GM23338 (cell line): ENCODE data around the gene MCTP1. TPM values are rescaled to one million over a fixed set of nuclear protein-coding genes. Genes with fewer than 3 reads are reported as not detected.
A peak's percentile ranks its signal among the peaks of the same experiment; 100 is the strongest.

Source experiments
- ATAC-seq: fragments of 200-7000 bp; cut with Tn5 transposase; 3 replicates; pipeline ENCODE4 v1.9.1; 2020
- DNase-seq: peaks from one replicate; pipeline ENCODE4 v3.0.0-alpha.2; 2015; ENCODE audit warnings: low spot score
- H2AFZ ChIP-seq: fragments of 200-600 bp; sonication (generic); 2 replicates; pipeline ENCODE4 v1.8.0; 2016; ENCODE audit warnings: antibody characterized with exemption, mild to moderate bottlenecking, moderate library complexity
- H3F3A ChIP-seq: fragments of 200-600 bp; sonication (generic); replicated peaks from 2 replicates; pipeline ENCODE4 v1.8.0; 2017; ENCODE audit warnings: antibody characterized with exemption, mixed run types, low read depth
- H3K27ac ChIP-seq: fragments of 200-600 bp; sonication (generic); 2 replicates; pipeline ENCODE4 v1.6.1; 2016; ENCODE audit warnings: low read depth
- H3K27me3 ChIP-seq: fragments of 200-600 bp; sonication (generic); 2 replicates; pipeline ENCODE4 v1.8.0; 2016; ENCODE audit warnings: mild to moderate bottlenecking, mixed run types, moderate library complexity; ENCODE audit not compliant: insufficient read depth
- H3K36me3 ChIP-seq: fragments of 200-600 bp; sonication (generic); 2 replicates; pipeline ENCODE4 v1.8.0; 2016; ENCODE audit warnings: mild to moderate bottlenecking; ENCODE audit not compliant: insufficient read depth
- H3K4me1 ChIP-seq: fragments of 200-600 bp; sonication (generic); 2 replicates; pipeline ENCODE4 v1.8.0; 2016; ENCODE audit warnings: mild to moderate bottlenecking, moderate library complexity; ENCODE audit not compliant: insufficient read depth
- H3K4me2 ChIP-seq: fragments of 200-600 bp; sonication (generic); 2 replicates; pipeline ENCODE4 v1.7.1; 2017; ENCODE audit warnings: mixed run types
- H3K4me3 ChIP-seq: fragments of 200-600 bp; sonication (generic); 2 replicates; pipeline ENCODE4 v1.6.1; 2016; ENCODE audit warnings: mixed run types
- H3K79me2 ChIP-seq: fragments of 200-600 bp; sonication (generic); replicated peaks from 2 replicates; pipeline ENCODE4 v1.8.0; 2017; ENCODE audit warnings: mild to moderate bottlenecking; ENCODE audit not compliant: insufficient read depth
- H3K9me2 ChIP-seq: fragments of 200-600 bp; sonication (generic); 2 replicates; pipeline ENCODE4 v1.8.0; 2017; ENCODE audit not compliant: insufficient read depth
- H4K20me1 ChIP-seq: fragments of 200-600 bp; sonication (generic); replicated peaks from 2 replicates; pipeline ENCODE4 v1.8.0; 2017; ENCODE audit warnings: mild to moderate bottlenecking; ENCODE audit not compliant: insufficient read depth
- H3K27ac Mint-ChIP-seq: 2 replicates; pipeline ENCODE4 v1.8.0; 2020; ENCODE audit warnings: inconsistent platforms, mild to moderate bottlenecking, moderate library complexity, mixed read lengths
- H3K27me3 Mint-ChIP-seq: 3 replicates; pipeline ENCODE4 v1.8.0; 2022; ENCODE audit warnings: low read depth, mild to moderate bottlenecking, moderate library complexity, mixed read lengths, inconsistent platforms; ENCODE audit not compliant: insufficient read depth, poor library complexity
- H3K36me3 Mint-ChIP-seq: 3 replicates; pipeline ENCODE4 v1.8.0; 2021; ENCODE audit warnings: low read depth, mild to moderate bottlenecking, inconsistent platforms, moderate library complexity, mixed read lengths
- H3K4me1 Mint-ChIP-seq: 3 replicates; pipeline ENCODE4 v1.8.0; 2020; ENCODE audit warnings: mild to moderate bottlenecking, inconsistent platforms, mixed read lengths
- H3K4me3 Mint-ChIP-seq: 3 replicates; pipeline ENCODE4 v1.8.0; 2021; ENCODE audit warnings: moderate library complexity, mild to moderate bottlenecking, inconsistent platforms, mixed read lengths
- H3K9me3 Mint-ChIP-seq: 3 replicates; pipeline ENCODE4 v1.8.0; 2020; ENCODE audit warnings: moderate library complexity, mild to moderate bottlenecking, inconsistent platforms, mixed read lengths
- CREB1 ChIP-seq: fragments of 250-450 bp; sonication (Bioruptor Pico); IDR thresholded peaks from 2 replicates; pipeline ENCODE4 v1.5.0; 2020; ENCODE audit warnings: low read depth, mild to moderate bottlenecking, moderate library complexity
- ETS1 ChIP-seq: IDR thresholded peaks from 2 replicates; pipeline ENCODE4 v1.6.1; 2016; ENCODE audit warnings: antibody characterized with exemption
- EZH2 ChIP-seq: fragments of 200-600 bp; sonication (generic); IDR thresholded peaks from one replicate; pipeline ENCODE4 v1.8.0; 2017; ENCODE audit warnings: antibody characterized with exemption, mild to moderate bottlenecking, low read depth; ENCODE audit not compliant: unreplicated experiment
- JUNB ChIP-seq: IDR thresholded peaks from one replicate; pipeline ENCODE4 v1.6.1; 2016; ENCODE audit warnings: antibody characterized with exemption; ENCODE audit not compliant: unreplicated experiment
- POLR2AphosphoS5 ChIP-seq: IDR thresholded peaks from 2 replicates; pipeline ENCODE4 v1.6.1; 2016; ENCODE audit warnings: antibody characterized with exemption, low read depth
- STAT1 ChIP-seq: IDR thresholded peaks from one replicate; pipeline ENCODE4 v1.6.1; 2016; ENCODE audit warnings: antibody characterized with exemption; ENCODE audit not compliant: unreplicated experiment
- ZNF462 ChIP-seq: fragments of 250-450 bp; sonication (Bioruptor Pico); IDR thresholded peaks from 2 replicates; pipeline ENCODE4 v1.5.0; 2020; ENCODE audit warnings: mild to moderate bottlenecking, moderate library complexity
- polyA plus RNA-seq: library from polyadenylated mRNA; unstranded; fragments of >200 nt; fragmentation: Nextera tagmentation; extraction: Ambion mirVana; gene quantifications from 2 replicates; pipeline ENCODE4 v1.2.1, GENCODE V29; 2016
- total RNA-seq: library from RNA; depleted of rRNA; stranded (reverse); fragments of >200 nt; shearing (Covaris generic); gene quantifications from 2 replicates; pipeline ENCODE4 v1.2.3, GENCODE V29; 2014
- TF ChIP-seq, protein P1 (sequence below): IDR thresholded peaks from one replicate; pipeline ENCODE4 v1.6.1; 2018; ENCODE audit warnings: antibody characterized with exemption; ENCODE audit not compliant: unreplicated experiment

The MCTP1 gene
- total and polyA plus RNA-seq, 2 experiments from 2014 or later: 3.7 to 4.2 TPM

GRCh38 chr5:95163079-95163478 is 121.8 kb downstream of the MCTP1 start:
- Mint-ChIP-seq H3K36me3 (peaks cover 3% of the 10 kb centered on the region; the same call in 1 of the 3 replicates), H3K27ac (no peak overlapping the region), H3K27me3 (no peaks in the 10 kb centered on the region), H3K9me3 (peaks cover 7% of the 10 kb centered on the region; the same call in 1 of the 3 replicates), H3K4me3 (no peak overlapping the region), H3K4me1 (peaks cover 6% of the 10 kb centered on the region; the same call in 2 of the 3 replicates)
- TF ChIP-seq POLR2AphosphoS5 (no peak), STAT1 (no peak), JUNB (no peak), ETS1 (no peak), CREB1 (CRISPR knock-in tag) (no peak)
- Histone ChIP-seq H3K9me2 (no peaks in the 10 kb centered on the region), H3K4me3 (no peak overlapping the region), H3K27ac (no peak overlapping the region), H3F3A (no peaks in the 10 kb centered on the region), H3K4me1 (no peaks in the 10 kb centered on the region), H3K27me3 (no peaks in the 10 kb centered on the region), H3K4me2 (no peak overlapping the region), H4K20me1 (no peaks in the 10 kb centered on the region), H3K36me3 (no peaks in the 10 kb centered on the region), H3K79me2 (no peaks in the 10 kb centered on the region), H2AFZ (no peak overlapping the region)
- no peak for DNase-seq
- no peak for ATAC-seq

- H3K36me3 ChIP-seq: no peaks in the 10 kb centered on the region
- H3K4me1 Mint-ChIP-seq: peaks cover 6% of the 10 kb centered on the region; the same call in 2 of the 3 replicates
- no peaks in the 10 kb centered on the region for H3F3A ChIP-seq
- no peak overlapping the region for H3K27ac ChIP-seq
- H3K4me3 Mint-ChIP-seq: no peak overlapping the region
- peaks cover 4% of the 10 kb centered on the region; the same call in 1 of the 3 replicates for H3K9me3 Mint-ChIP-seq
- DNase-seq (no peak), ATAC-seq (no peak)
- no peaks in the 10 kb centered on the region for H3K79me2 ChIP-seq
- H3K4me3 ChIP-seq: no peak overlapping the region
- no peaks in the 10 kb centered on the region for H3K27me3 Mint-ChIP-seq
- H4K20me1 ChIP-seq: no peaks in the 10 kb centered on the region
- H3K4me2 ChIP-seq: no peak overlapping the region
- H3K4me1 ChIP-seq: no peaks in the 10 kb centered on the region
- H3K9me2 ChIP-seq: no peaks in the 10 kb centered on the region
- 0 out of 2 replicates have a peak overlapping the region, but pooled peaks have one; percentile 12 for H2AFZ ChIP-seq
- H3K27me3 ChIP-seq: no peaks in the 10 kb centered on the region
- no peaks in the 10 kb centered on the region for H3K36me3 Mint-ChIP-seq
- no peak overlapping the region for H3K27ac Mint-ChIP-seq
- TF ChIP-seq EZH2: no peak
- no peak for TF ChIP-seq STAT1
- no peak for TF ChIP-seq POLR2AphosphoS5
- TF ChIP-seq JUNB: no peak
- TF ChIP-seq ZNF462 (CRISPR knock-in tag): no peak
- TF ChIP-seq, protein P1, sequence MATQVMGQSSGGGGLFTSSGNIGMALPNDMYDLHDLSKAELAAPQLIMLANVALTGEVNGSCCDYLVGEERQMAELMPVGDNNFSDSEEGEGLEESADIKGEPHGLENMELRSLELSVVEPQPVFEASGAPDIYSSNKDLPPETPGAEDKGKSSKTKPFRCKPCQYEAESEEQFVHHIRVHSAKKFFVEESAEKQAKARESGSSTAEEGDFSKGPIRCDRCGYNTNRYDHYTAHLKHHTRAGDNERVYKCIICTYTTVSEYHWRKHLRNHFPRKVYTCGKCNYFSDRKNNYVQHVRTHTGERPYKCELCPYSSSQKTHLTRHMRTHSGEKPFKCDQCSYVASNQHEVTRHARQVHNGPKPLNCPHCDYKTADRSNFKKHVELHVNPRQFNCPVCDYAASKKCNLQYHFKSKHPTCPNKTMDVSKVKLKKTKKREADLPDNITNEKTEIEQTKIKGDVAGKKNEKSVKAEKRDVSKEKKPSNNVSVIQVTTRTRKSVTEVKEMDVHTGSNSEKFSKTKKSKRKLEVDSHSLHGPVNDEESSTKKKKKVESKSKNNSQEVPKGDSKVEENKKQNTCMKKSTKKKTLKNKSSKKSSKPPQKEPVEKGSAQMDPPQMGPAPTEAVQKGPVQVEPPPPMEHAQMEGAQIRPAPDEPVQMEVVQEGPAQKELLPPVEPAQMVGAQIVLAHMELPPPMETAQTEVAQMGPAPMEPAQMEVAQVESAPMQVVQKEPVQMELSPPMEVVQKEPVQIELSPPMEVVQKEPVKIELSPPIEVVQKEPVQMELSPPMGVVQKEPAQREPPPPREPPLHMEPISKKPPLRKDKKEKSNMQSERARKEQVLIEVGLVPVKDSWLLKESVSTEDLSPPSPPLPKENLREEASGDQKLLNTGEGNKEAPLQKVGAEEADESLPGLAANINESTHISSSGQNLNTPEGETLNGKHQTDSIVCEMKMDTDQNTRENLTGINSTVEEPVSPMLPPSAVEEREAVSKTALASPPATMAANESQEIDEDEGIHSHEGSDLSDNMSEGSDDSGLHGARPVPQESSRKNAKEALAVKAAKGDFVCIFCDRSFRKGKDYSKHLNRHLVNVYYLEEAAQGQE: no peak
Measured at GRCh38 chr5:95162231-95162992, 122.5 kb downstream of the MCTP1 start.
